IMR-90 (cell line): ENCODE measurements around the gene HOXD12. TPM values are rescaled to one million over a fixed set of nuclear protein-coding genes. Genes with fewer than 3 reads are reported as not detected.

Source experiments
- ATAC-seq: fragments of 200-7000 bp; cut with Tn5 transposase; 2 replicates; pipeline ENCODE4 v1.9.1; 2020; ENCODE audit warnings: low read depth, mild to moderate bottlenecking, moderate library complexity
- BruUV-seq: library from RNA; stranded (reverse); fragments of 400-500 nt; replicated peaks from 2 replicates; lab custom pipeline; 2021; lab: Mats Ljungman, UMichigan
- CTCF ChIA-PET: fragments of 300-600 bp; formaldehyde crosslinking; extraction: SDS; loops from one replicate; lab custom pipeline; 2021; ENCODE audit warnings: antibody characterized with exemption; lab: Yijun Ruan, JAX
- POLR2A ChIA-PET: fragments of 300-600 bp; sonication (Branson Sonifier 250); formaldehyde crosslinking; loops from one replicate; lab custom pipeline; 2022; ENCODE audit warnings: antibody characterized with exemption; ENCODE audit not compliant: unreplicated experiment; lab: Charles Lee
- DNase-seq: peaks from one replicate; pipeline ENCODE4 v3.0.0; 2013
- H2AFZ ChIP-seq: replicated peaks from 2 replicates; pipeline ENCODE3; 2013; ENCODE audit warnings: low read length, mild to moderate bottlenecking; ENCODE audit not compliant: poor library complexity
- H2AK5ac ChIP-seq: 2 replicates; pipeline ENCODE4 v1.6.1; 2013; ENCODE audit warnings: low read depth, low read length, inconsistent platforms
- H2AK9ac ChIP-seq: replicated peaks from 2 replicates; pipeline ENCODE3; 2013; ENCODE audit warnings: mild to moderate bottlenecking, low read depth, low read length, moderate library complexity; ENCODE audit not compliant: poor library complexity
- H2BK120ac ChIP-seq: 2 replicates; pipeline ENCODE4 v1.6.1; 2013; ENCODE audit warnings: low read depth, low read length, inconsistent platforms
- H2BK15ac ChIP-seq: 3 replicates; pipeline ENCODE4 v1.6.1; 2013; ENCODE audit warnings: low read depth, low read length, inconsistent platforms
- H2BK20ac ChIP-seq: 2 replicates; pipeline ENCODE4 v1.6.1; 2013; ENCODE audit warnings: low read depth, mild to moderate bottlenecking, inconsistent platforms, low read length, moderate library complexity
- H2BK5ac ChIP-seq: 2 replicates; pipeline ENCODE4 v1.6.1; 2013; ENCODE audit warnings: mild to moderate bottlenecking, low read depth, low read length, inconsistent platforms; ENCODE audit not compliant: poor library complexity, severe bottlenecking
- H3K14ac ChIP-seq: replicated peaks from 2 replicates; pipeline ENCODE4 v1.6.1; 2013; ENCODE audit warnings: low read depth, low read length, inconsistent platforms
- H3K18ac ChIP-seq: 2 replicates; pipeline ENCODE4 v1.6.1; 2013; ENCODE audit warnings: low read depth, low read length, control low read depth
- H3K23ac ChIP-seq: 2 replicates; pipeline ENCODE4 v1.6.1; 2013; ENCODE audit warnings: low read depth, low read length, inconsistent platforms
- H3K27ac ChIP-seq: 2 replicates; pipeline ENCODE4 v1.5.1; 2013; ENCODE audit warnings: mild to moderate bottlenecking, control low read depth, low read length; ENCODE audit not compliant: insufficient read depth
- H3K27me3 ChIP-seq: 2 replicates; pipeline ENCODE4 v1.6.1; 2013; ENCODE audit warnings: low read length; ENCODE audit not compliant: control insufficient read depth, insufficient read depth
- H3K36me3 ChIP-seq: 2 replicates; pipeline ENCODE4 v1.6.1; 2013; ENCODE audit warnings: low read length, mixed read lengths; ENCODE audit not compliant: control insufficient read depth, insufficient read depth
- H3K4ac ChIP-seq: 2 replicates; pipeline ENCODE4 v1.6.1; 2013; ENCODE audit warnings: low read depth, low read length, inconsistent platforms
- H3K4me1 ChIP-seq: 2 replicates; pipeline ENCODE4 v1.6.1; 2013; ENCODE audit warnings: low read length, mixed read lengths; ENCODE audit not compliant: control insufficient read depth, insufficient read depth
- H3K4me2 ChIP-seq: 2 replicates; pipeline ENCODE4 v1.6.1; 2013; ENCODE audit warnings: low read depth, mild to moderate bottlenecking, control low read depth, low read length, moderate library complexity
- H3K4me3 ChIP-seq: 2 replicates; pipeline ENCODE4 v1.5.1; 2013; ENCODE audit warnings: low read depth, mild to moderate bottlenecking, control low read depth, low read length, moderate library complexity; ENCODE audit not compliant: insufficient read depth
- H3K56ac ChIP-seq: 2 replicates; pipeline ENCODE4 v1.6.1; 2013; ENCODE audit warnings: low read length, inconsistent platforms; ENCODE audit not compliant: insufficient read depth; ENCODE audit errors: extremely low read depth
- H3K79me1 ChIP-seq, 2 experiments: 2 replicates each; pipeline ENCODE4 v1.6.1; 2013; ENCODE audit warnings: low read length in 2 of 2, inconsistent platforms in 1 of 2, low read depth in 1 of 2
- H3K9ac ChIP-seq: 2 replicates; pipeline ENCODE4 v1.6.1; 2013; ENCODE audit warnings: low read depth, low read length, control low read depth
- H3K9me1 ChIP-seq: 2 replicates; pipeline ENCODE4 v1.6.1; 2013; ENCODE audit warnings: low read length, inconsistent platforms; ENCODE audit not compliant: insufficient read depth
- H3K9me3 ChIP-seq: 2 replicates; pipeline ENCODE4 v1.6.1; 2013; ENCODE audit warnings: low read length; ENCODE audit not compliant: control insufficient read depth, insufficient read depth
- H4K20me1 ChIP-seq: 2 replicates; pipeline ENCODE4 v1.6.1; 2013; ENCODE audit warnings: low read length, inconsistent platforms; ENCODE audit not compliant: insufficient read depth
- H4K5ac ChIP-seq: 2 replicates; pipeline ENCODE4 v1.6.1; 2013; ENCODE audit warnings: mild to moderate bottlenecking, low read depth, low read length, control low read depth
- H4K8ac ChIP-seq, 2 experiments: 2 replicates each; pipeline ENCODE4 v1.6.1; 2013; ENCODE audit warnings: low read depth in 2 of 2, low read length in 2 of 2, control low read depth in 1 of 2, inconsistent platforms in 1 of 2
- H4K91ac ChIP-seq: 2 replicates; pipeline ENCODE4 v1.6.1; 2013; ENCODE audit warnings: low read depth, low read length, inconsistent platforms; ENCODE audit not compliant: insufficient read depth
- BHLHE40 ChIP-seq: fragments of 150-350 bp; IDR thresholded peaks from 2 replicates; pipeline ENCODE4 v1.6.1; 2016; ENCODE audit warnings: mild to moderate bottlenecking, low read depth, low read length
- CEBPB ChIP-seq: IDR thresholded peaks from 2 replicates; pipeline ENCODE4 v1.6.1; 2012; ENCODE audit warnings: low read depth, low read length, improper control_type of control experiment
- CHD1 ChIP-seq: IDR thresholded peaks from 2 replicates; pipeline ENCODE4 v1.6.1; 2012; ENCODE audit warnings: low read depth, low read length, improper control_type of control experiment
- CTCF ChIP-seq: conservative IDR thresholded peaks from 2 replicates; pipeline ENCODE4 v1.5.1; 2012; ENCODE audit warnings: mild to moderate bottlenecking, low read depth, low read length, improper control_type of control experiment
- ELK1 ChIP-seq: fragments of 150-350 bp; IDR thresholded peaks from 2 replicates; pipeline ENCODE4 v1.6.1; 2016; ENCODE audit warnings: low read depth, mild to moderate bottlenecking, low read length, moderate library complexity, borderline replicate concordance
- FOS ChIP-seq: fragments of 150-350 bp; IDR thresholded peaks from 2 replicates; pipeline ENCODE4 v1.6.1; 2016; ENCODE audit warnings: low read depth, low read length
- MAFK ChIP-seq: IDR thresholded peaks from 2 replicates; pipeline ENCODE4 v1.6.1; 2012; ENCODE audit warnings: low read depth, low read length, improper control_type of control experiment
- MAZ ChIP-seq: IDR thresholded peaks from 2 replicates; pipeline ENCODE4 v1.6.1; 2012; ENCODE audit warnings: low read depth, mild to moderate bottlenecking, low read length, improper control_type of control experiment, moderate library complexity, borderline replicate concordance
- MXI1 ChIP-seq: IDR thresholded peaks from 2 replicates; pipeline ENCODE4 v1.6.1; 2012; ENCODE audit warnings: low read depth, mild to moderate bottlenecking, low read length, moderate library complexity, borderline replicate concordance
- NFE2L2 ChIP-seq: fragments of 150-350 bp; IDR thresholded peaks from 2 replicates; pipeline ENCODE4 v1.6.1; 2016; ENCODE audit warnings: low read depth, mild to moderate bottlenecking, low read length
- RAD21 ChIP-seq: IDR thresholded peaks from 2 replicates; pipeline ENCODE4 v1.6.1; 2012; ENCODE audit warnings: low read length, improper control_type of control experiment
- RCOR1 ChIP-seq: IDR thresholded peaks from 2 replicates; pipeline ENCODE4 v1.6.1; 2012; ENCODE audit warnings: mild to moderate bottlenecking, low read length, improper control_type of control experiment; ENCODE audit not compliant: insufficient replicate concordance
- RFX5 ChIP-seq: IDR thresholded peaks from 2 replicates; pipeline ENCODE4 v1.8.0; 2012; ENCODE audit warnings: low read depth, mild to moderate bottlenecking, low read length, moderate library complexity
- USF2 ChIP-seq: fragments of 150-350 bp; IDR thresholded peaks from 2 replicates; pipeline ENCODE4 v1.6.1; 2017; ENCODE audit warnings: mild to moderate bottlenecking, antibody characterized with exemption, low read length, low read depth
- WGBS, 2 experiments: methylation state at CpG; one replicate each; pipeline versions ENCODE4 v1.1.5 to v1.1.7; 2013; ENCODE audit warnings: missing lambda C conversion rate in 2 of 2; ENCODE audit not compliant: insufficient read length in 1 of 2; ENCODE audit errors: extremely low coverage in 2 of 2; 5-methylcytosine and 5-hydroxymethylcytosine counted together
- dilution Hi-C: fragments of 300-500 bp; cut with HindIII; formaldehyde crosslinking; loops from one replicate; pipeline ENCODE4 v1.14.3; 2018; ENCODE audit warnings: low sequenced_read_pairs; ENCODE audit not compliant: unreplicated experiment
- in situ Hi-C: fragments of 300-500 bp; cut with MboI; formaldehyde crosslinking; loops from 3 replicates; pipeline ENCODE4 v1.14.3; 2019; ENCODE audit warnings: low sequenced_read_pairs, inconsistent platforms, mixed read lengths
- intact Hi-C: fragments of 100-400 bp; cut with micrococcal nuclease; formaldehyde crosslinking; loops from 2 replicates; pipeline ENCODE4 v1.10.0; 2022
- polyA plus RNA-seq, 3 experiments: library from polyadenylated mRNA; depleted of rRNA; stranded (reverse); fragments of >200 nt; gene quantifications; 2 replicates each; pipeline ENCODE4 v1.2.3, GENCODE V29; 2012; ENCODE audit warnings: low replicate concordance in 1 of 3
- total RNA-seq: library from RNA; depleted of rRNA; stranded (reverse); fragments of >200 nt; gene quantifications from 2 replicates; pipeline ENCODE4 v1.2.3, GENCODE V29; 2012

HOXD12 gene
- total and polyA plus RNA-seq, 2 of the 4 experiments (the other 2 are of a cell fraction) = not detected

GRCh38 chr2:176088937-176089842, 10.4 kb upstream of the HOXD12 start:
- in situ Hi-C loops (loop anchor here (25.0 kb wide), 2 partner anchors 1052 to 1352 kb away; no protein-coding TSS in a partner anchor), dilution Hi-C loops (no loop called here)
- no peak overlapping the region for H2BK20ac ChIP-seq
- no peak for TF ChIP-seq CTCF
- TF ChIP-seq MXI1 = no peak
- TF ChIP-seq NFE2L2 = no peak
- TF ChIP-seq RFX5 = no peak
- TF ChIP-seq USF2 = no peak
- no peak for TF ChIP-seq CEBPB
- TF ChIP-seq CHD1 = no peak
- no peak for TF ChIP-seq BHLHE40
- no peak for TF ChIP-seq RAD21
- no peak for TF ChIP-seq MAZ
- no peak for TF ChIP-seq ELK1
- TF ChIP-seq FOS = no peak
- no peak for TF ChIP-seq MAFK
- TF ChIP-seq RCOR1 = no peak

More at GRCh38 chr2:176088937-176089842, 10.4 kb upstream of the HOXD12 start:
- Histone ChIP-seq H3K4me1 (no peaks in the 10 kb centered on the region), H3K23ac (no peak overlapping the region), H3K79me1 (no peaks in the 10 kb centered on the region), H3K9ac (no peak overlapping the region), H4K91ac (no peak overlapping the region), H3K27me3 (peaks cover 88% of the 10 kb centered on the region), H2AK5ac (no peak overlapping the region), H2BK5ac (no peak overlapping the region), H3K4ac (no peak overlapping the region), H3K4me2 (no peak overlapping the region), H3K27ac (no peak overlapping the region), H3K36me3 (no peaks in the 10 kb centered on the region), H2BK15ac (no peak overlapping the region), H2AFZ (no peak overlapping the region), H3K56ac (no peak overlapping the region), H3K9me1 (no peaks in the 10 kb centered on the region), H3K18ac (no peak overlapping the region), H2BK120ac (no peak overlapping the region), H4K8ac (no peak overlapping the region), H3K9me3 (peaks cover 15% of the 10 kb centered on the region), H4K5ac (no peak overlapping the region), H3K14ac (no peak overlapping the region), H3K4me3 (no peak overlapping the region), H4K20me1 (no peaks in the 10 kb centered on the region), H2AK9ac (no peak overlapping the region)
- DNase-seq (no peak), ATAC-seq (no peak)
- ChIA-PET POLR2A (no interaction called here), CTCF (interaction anchor here (1.5 to 2.5 kb wide), 2 partner anchors 9 to 399 kb away, joined by 8 to 9 read pairs; no protein-coding TSS in a partner anchor)
- 5% methylated on average over 4 of the region's 6 CpGs; no CpG with 5 or more reads in 1 of the 2 experiments for WGBS, 2 experiments
- no TSS peak for BruUV-seq
- intact Hi-C loops = loop anchor here (1.0 to 2.0 kb wide), 3 partner anchors 399 to 723 kb away; no protein-coding TSS in a partner anchor
